CD8-positive, alpha-beta memory T cell (primary cell): ENCODE results near the gene ACTL9. TPM values are rescaled to one million over a fixed set of nuclear protein-coding genes. Genes with fewer than 3 reads are reported as not detected.

Experiments
- CTCF ChIA-PET: fragments of 350-600 bp; sonication (Branson Sonifier 250); formaldehyde crosslinking; loops from one replicate; lab custom pipeline; 2021; ENCODE audit warnings: antibody characterized with exemption; lab: Charles Lee
- POLR2A ChIA-PET: fragments of 350-600 bp; sonication (Branson Sonifier 250); formaldehyde crosslinking; loops from one replicate; lab custom pipeline; 2021; ENCODE audit warnings: antibody characterized with exemption; lab: Charles Lee
- DNase-seq, 5 donors: peaks; one replicate each; pipeline versions ENCODE4 v3.0.0 to v3.0.0-alpha.2; 2020 to 2022; ENCODE audit warnings: mixed read lengths in 1 of 5
- H3K27ac ChIP-seq: one replicate; pipeline ENCODE4 v1.7.0; 2013; ENCODE audit warnings: low read depth, mild to moderate bottlenecking, low read length, moderate library complexity
- H3K27me3 ChIP-seq: 2 replicates; pipeline ENCODE4 v1.7.0; 2013; ENCODE audit warnings: low read length, mild to moderate bottlenecking; ENCODE audit not compliant: insufficient read depth, poor library complexity, severe bottlenecking
- H3K36me3 ChIP-seq: 2 replicates; pipeline ENCODE4 v1.7.0; 2013; ENCODE audit warnings: mild to moderate bottlenecking, low read length, moderate library complexity; ENCODE audit not compliant: insufficient read depth
- H3K4me1 ChIP-seq: 2 replicates; pipeline ENCODE4 v1.7.0; 2013; ENCODE audit warnings: mild to moderate bottlenecking, low read length, moderate library complexity; ENCODE audit not compliant: insufficient read depth
- H3K4me3 ChIP-seq: 2 replicates; pipeline ENCODE4 v1.7.0; 2013; ENCODE audit warnings: mild to moderate bottlenecking, low read length
- H3K9me3 ChIP-seq: 2 replicates; pipeline ENCODE4 v1.7.0; 2013; ENCODE audit warnings: mild to moderate bottlenecking, low read length
- H3K27ac Mint-ChIP-seq, 8 donors: one replicate each; pipeline ENCODE4 v1.8.0; 2020 to 2021; ENCODE audit warnings: mixed read lengths in 8 of 8, mild to moderate bottlenecking in 6 of 8, inconsistent platforms in 3 of 8, moderate library complexity in 3 of 8
- H3K27me3 Mint-ChIP-seq, 2 donors: one replicate each; pipeline ENCODE4 v1.8.0; 2020 to 2021; ENCODE audit warnings: mixed read lengths in 2 of 2, mild to moderate bottlenecking in 1 of 2, moderate library complexity in 1 of 2
- H3K36me3 Mint-ChIP-seq, 3 donors: one replicate each; pipeline ENCODE4 v1.8.0; 2020 to 2021; ENCODE audit warnings: mixed read lengths in 3 of 3, inconsistent platforms in 1 of 3, mild to moderate bottlenecking in 1 of 3
- H3K4me1 Mint-ChIP-seq, 3 donors: one replicate each; pipeline ENCODE4 v1.8.0; 2020 to 2021; ENCODE audit warnings: mixed read lengths in 3 of 3, inconsistent platforms in 1 of 3, mild to moderate bottlenecking in 1 of 3
- H3K4me3 Mint-ChIP-seq, 7 donors: one replicate each; pipeline ENCODE4 v1.8.0; 2020 to 2021; ENCODE audit warnings: mixed read lengths in 7 of 7, mild to moderate bottlenecking in 6 of 7, moderate library complexity in 4 of 7, inconsistent platforms in 2 of 7
- H3K9me3 Mint-ChIP-seq, 5 donors: one replicate each; pipeline ENCODE4 v1.8.0; 2020 to 2022; ENCODE audit warnings: mixed read lengths in 5 of 5, mild to moderate bottlenecking in 3 of 5, moderate library complexity in 2 of 5, inconsistent platforms in 1 of 5
- polyA plus RNA-seq: library from polyadenylated mRNA; unstranded; fragments of 300-500 nt; fragmentation: Illumina TruSeq; gene quantifications from one replicate; pipeline ENCODE4 v1.2.3, GENCODE V29; 2021
- total RNA-seq, 2 experiments: library from RNA; stranded (reverse); gene quantifications; one replicate each; pipeline ENCODE4 v1.2.3, GENCODE V29; 2021

The ACTL9 gene
- total and polyA plus RNA-seq, 3 experiments from 2014 or later: not detected

- DNase-seq: peak; percentile 56 to 78 (median 61)
- Histone ChIP-seq H3K27me3 (no peaks in the 10 kb centered on the region), H3K27ac (no peak overlapping the region), H3K4me3 (peak overlapping the region; percentile 59), H3K36me3 (no peaks in the 10 kb centered on the region), H3K4me1 (peaks cover 13% of the 10 kb centered on the region), H3K9me3 (no peaks in the 10 kb centered on the region)
- H3K4me1 Mint-ChIP-seq: peaks cover 31 to 36% (median 32%) of the 10 kb centered on the region in 3 donors
- ChIA-PET POLR2A (interaction anchor here (1.1 to 1.6 kb wide), 3 partner anchors 9 to 40 kb away, joined by 3 to 4 read pairs (median 4); no protein-coding TSS in a partner anchor), CTCF (interaction anchor here (0.8 to 4.6 kb wide), 13 partner anchors 9 to 242 kb away, joined by 3 to 115 read pairs (median 4); partner anchors contain the start of genes ACTL9 and MARCHF2)
- no peaks in the 10 kb centered on the region for H3K9me3 Mint-ChIP-seq
- peaks cover 0 to 4% of the 10 kb centered on the region in 2 donors for H3K27me3 Mint-ChIP-seq
- peak overlapping the region in 6 of 7 donors; percentile 70 to 91 (median 76) for H3K4me3 Mint-ChIP-seq
- H3K27ac Mint-ChIP-seq: peak overlapping the region in 2 of 8 donors; percentile 60 to 81
- no peaks in the 10 kb centered on the region for H3K36me3 Mint-ChIP-seq
These were observed 43.8 kb downstream of the ACTL9 start for GRCh38 chr19:8654591-8655339.

DNA sequence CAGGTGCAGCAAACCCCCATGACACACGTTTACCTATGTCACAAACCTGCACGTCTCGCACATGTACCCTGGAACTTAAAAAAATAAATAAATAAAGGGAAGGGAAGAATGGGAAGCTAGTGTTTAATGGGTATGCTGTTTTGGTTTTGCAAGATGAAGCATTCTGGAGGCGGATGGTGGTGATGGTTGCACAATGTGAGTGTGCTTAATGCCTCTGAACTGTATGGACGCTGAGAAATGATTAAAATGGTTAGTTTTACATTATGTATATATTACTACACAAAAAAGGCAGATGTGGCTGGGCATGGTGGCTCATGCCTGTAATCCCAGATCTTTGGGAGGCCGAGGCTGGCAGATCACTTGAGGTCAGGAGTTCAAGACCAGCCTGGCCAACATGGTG lies 50.4 kb downstream of the ACTL9 start:
- H3K36me3 ChIP-seq: no peaks in the 10 kb centered on the region
- POLR2A ChIA-PET: no interaction called here
- no peaks in the 10 kb centered on the region for H3K9me3 ChIP-seq
- H3K27me3 Mint-ChIP-seq: peaks cover 6 to 12% of the 10 kb centered on the region in 2 donors
- no peaks in the 10 kb centered on the region for H3K27me3 ChIP-seq
- H3K36me3 Mint-ChIP-seq: no peaks in the 10 kb centered on the region
- H3K4me3 Mint-ChIP-seq: peak overlapping the region in 1 of 7 donors; percentile 24
- no peaks in the 10 kb centered on the region for H3K9me3 Mint-ChIP-seq
- no peak for DNase-seq
- CTCF ChIA-PET: interaction anchor here (1.3 kb wide), 1 partner anchor 17 kb away, joined by 3 read pairs; no protein-coding TSS in a partner anchor
- peaks cover 2 to 12% (median 6%) of the 10 kb centered on the region in 3 donors for H3K4me1 Mint-ChIP-seq
- no peak overlapping the region for H3K27ac Mint-ChIP-seq
- H3K4me1 ChIP-seq: no peaks in the 10 kb centered on the region
- H3K27ac ChIP-seq: no peak overlapping the region
- no peak overlapping the region for H3K4me3 ChIP-seq

Other genes with a start within 250 kb of the ACTL9 start
- under 1 TPM; 0.55 to 0.64 TPM for gene PRAM1, start 196.2 kb downstream of the ACTL9 start, total RNA-seq
- gene PRAM1, start 196.2 kb downstream of the ACTL9 start, polyA plus RNA-seq: 0.39 TPM
- gene ZNF414, start 184.6 kb downstream of the ACTL9 start, total RNA-seq: 10 to 100 TPM; 25.7 to 26.0 TPM
- 18.0 TPM for gene ZNF414, start 184.6 kb downstream of the ACTL9 start, polyA plus RNA-seq
- 10 to 100 TPM; 68.0 to 81.3 TPM for gene MYO1F, start 121.4 kb downstream of the ACTL9 start, total RNA-seq
- gene MYO1F, start 121.4 kb downstream of the ACTL9 start, polyA plus RNA-seq: 161 TPM
- 10 to 100 TPM; 13.2 to 16.2 TPM for gene ADAMTS10, start 88.1 kb downstream of the ACTL9 start, total RNA-seq
- 1.3 TPM for gene ADAMTS10, start 88.1 kb downstream of the ACTL9 start, polyA plus RNA-seq
- gene NFILZ, start 68.2 kb downstream of the ACTL9 start, total RNA-seq: not detected
- gene NFILZ, start 68.2 kb downstream of the ACTL9 start, polyA plus RNA-seq: not detected
- not detected for gene OR2Z1, start 22.8 kb upstream of the ACTL9 start, total RNA-seq
- gene OR2Z1, start 22.8 kb upstream of the ACTL9 start, polyA plus RNA-seq: not detected
- 10 to 100 TPM; 23.9 to 25.2 TPM for gene ZNF558, start 133.5 kb upstream of the ACTL9 start, total RNA-seq
- gene ZNF558, start 133.5 kb upstream of the ACTL9 start, polyA plus RNA-seq: 7.3 TPM
- not detected for gene MBD3L1, start 133.6 kb upstream of the ACTL9 start, total RNA-seq
- gene MBD3L1, start 133.6 kb upstream of the ACTL9 start, polyA plus RNA-seq: not detected